SK-N-SH treated with all-trans-retinoic acid at 6 μM for 48 hours (cell line): ENCODE data around the gene NUP54.

Experiments
- ATAC-seq: fragments of 200-7000 bp; cut with Tn5 transposase; 3 replicates; pipeline ENCODE4 v1.9.1; 2020; ENCODE audit warnings: mild to moderate bottlenecking, moderate library complexity
- ARNTL ChIP-seq: fragments of 450-650 bp; formaldehyde crosslinking; IDR thresholded peaks from 2 replicates; pipeline ENCODE4 v1.5.0; 2020; ENCODE audit warnings: low read depth, mild to moderate bottlenecking, moderate library complexity, borderline replicate concordance
- BACH2 ChIP-seq: fragments of 250-450 bp; sonication (Bioruptor Pico); IDR thresholded peaks from 2 replicates; pipeline ENCODE4 v1.9.0; 2021; ENCODE audit warnings: mild to moderate bottlenecking, borderline replicate concordance
- CSDC2 ChIP-seq: fragments of 250-450 bp; sonication (Bioruptor Pico); IDR thresholded peaks from 2 replicates; pipeline ENCODE4 v1.5.0; 2020; ENCODE audit warnings: mild to moderate bottlenecking, moderate library complexity
- CSRNP3 ChIP-seq: fragments of 250-450 bp; sonication (Bioruptor Pico); IDR thresholded peaks from 2 replicates; pipeline ENCODE4 v1.5.1; 2021; ENCODE audit warnings: mild to moderate bottlenecking, moderate library complexity
- ESRRG ChIP-seq: fragments of 250-450 bp; sonication (Bioruptor Pico); IDR thresholded peaks from 2 replicates; pipeline ENCODE4 v1.6.1; 2021; ENCODE audit warnings: mild to moderate bottlenecking
- ISL1 ChIP-seq: fragments of 250-450 bp; sonication (Bioruptor Pico); IDR thresholded peaks from 2 replicates; pipeline ENCODE4 v2.1.2; 2022; ENCODE audit warnings: mild to moderate bottlenecking, moderate library complexity
- OSR1 ChIP-seq: fragments of 250-450 bp; sonication (Bioruptor Pico); IDR thresholded peaks from 2 replicates; pipeline ENCODE4 v1.8.0; 2022; ENCODE audit warnings: moderate library complexity, mild to moderate bottlenecking, inconsistent platforms
- POU6F1 ChIP-seq: fragments of 250-450 bp; sonication (Bioruptor Pico); IDR thresholded peaks from 2 replicates; pipeline ENCODE4 v1.8.0; 2021; ENCODE audit warnings: low read depth, mild to moderate bottlenecking, moderate library complexity, borderline replicate concordance
- PPARA ChIP-seq: fragments of 250-450 bp; sonication (Bioruptor Pico); IDR thresholded peaks from 2 replicates; pipeline ENCODE4 v1.5.0; 2020; ENCODE audit warnings: mild to moderate bottlenecking, borderline replicate concordance
- RARB ChIP-seq: fragments of 250-450 bp; sonication (Bioruptor Pico); IDR thresholded peaks from 2 replicates; pipeline ENCODE4 v1.8.0; 2021; ENCODE audit warnings: mild to moderate bottlenecking, moderate library complexity
- TCF4 ChIP-seq: fragments of 250-450 bp; sonication (Bioruptor Pico); IDR thresholded peaks from 2 replicates; pipeline ENCODE4 v1.8.0; 2021; ENCODE audit warnings: mild to moderate bottlenecking, moderate library complexity, borderline replicate concordance
- TOX ChIP-seq: fragments of 250-450 bp; sonication (Bioruptor Pico); IDR thresholded peaks from 2 replicates; pipeline ENCODE4 v1.8.0; 2021; ENCODE audit warnings: mild to moderate bottlenecking, moderate library complexity, borderline replicate concordance
- ZC3H10 ChIP-seq: fragments of 250-450 bp; sonication (Bioruptor Pico); IDR thresholded peaks from 2 replicates; pipeline ENCODE4 v1.5.1; 2021; ENCODE audit warnings: mild to moderate bottlenecking, moderate library complexity
- ZFP3 ChIP-seq: fragments of 250-450 bp; sonication (Bioruptor Pico); IDR thresholded peaks from 2 replicates; pipeline ENCODE4 v1.5.0; 2020; ENCODE audit warnings: mild to moderate bottlenecking, moderate library complexity
- ZNF70 ChIP-seq: fragments of 450-650 bp; formaldehyde crosslinking; IDR thresholded peaks from 2 replicates; pipeline ENCODE4 v1.5.0; 2020; ENCODE audit warnings: mild to moderate bottlenecking, moderate library complexity
- ZNF8 ChIP-seq: fragments of 450-650 bp; formaldehyde crosslinking; IDR thresholded peaks from 2 replicates; pipeline ENCODE4 v1.5.0; 2020; ENCODE audit warnings: mild to moderate bottlenecking, moderate library complexity
- TF ChIP-seq, protein P1 (sequence below): fragments of 250-450 bp; sonication (Bioruptor Pico); IDR thresholded peaks from 2 replicates; pipeline ENCODE4 v1.8.0; 2020; ENCODE audit warnings: mild to moderate bottlenecking, moderate library complexity, borderline replicate concordance
- TF ChIP-seq, protein P2 (sequence below): fragments of 250-450 bp; sonication (Bioruptor Pico); IDR thresholded peaks from 2 replicates; pipeline ENCODE4 v1.5.0; 2020; ENCODE audit warnings: mild to moderate bottlenecking, moderate library complexity
- TF ChIP-seq, protein P3 (sequence below): fragments of 250-450 bp; sonication (Bioruptor Pico); IDR thresholded peaks from 2 replicates; pipeline ENCODE4 v1.5.1; 2020; ENCODE audit warnings: low read depth, mild to moderate bottlenecking, moderate library complexity

Gene NUP54

GRCh38 chr4:76095568-76095967 is 52.6 kb downstream of the NUP54 start:
- TF ChIP-seq BACH2 (no peak), TCF4 (CRISPR knock-in tag) (no peak)
- ATAC-seq, result no peak

DNA sequence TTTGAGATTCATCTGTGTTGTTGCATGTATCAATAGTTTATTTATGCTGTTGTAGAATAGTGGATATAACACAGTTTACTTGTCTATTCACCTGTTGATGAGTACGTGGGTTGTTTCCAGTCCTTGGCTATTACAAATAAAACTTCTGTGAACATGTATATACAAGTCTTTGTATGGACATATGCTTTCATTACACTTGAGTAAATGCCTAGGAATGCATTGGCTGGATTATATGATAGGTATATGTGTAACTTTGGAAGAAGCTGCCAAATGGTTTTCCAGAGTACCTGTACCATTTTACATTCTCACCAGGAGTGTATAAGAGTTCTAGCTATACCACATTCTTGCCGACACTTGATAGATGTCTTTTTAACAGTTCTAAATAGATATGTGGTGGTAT is 57.1 kb downstream of the NUP54 start:
- TF ChIP-seq ZNF8 (CRISPR knock-in tag), result no peak
- TF ChIP-seq CSRNP3, result no peak
- no peak for TF ChIP-seq ZFP3
- TF ChIP-seq, protein P1, sequence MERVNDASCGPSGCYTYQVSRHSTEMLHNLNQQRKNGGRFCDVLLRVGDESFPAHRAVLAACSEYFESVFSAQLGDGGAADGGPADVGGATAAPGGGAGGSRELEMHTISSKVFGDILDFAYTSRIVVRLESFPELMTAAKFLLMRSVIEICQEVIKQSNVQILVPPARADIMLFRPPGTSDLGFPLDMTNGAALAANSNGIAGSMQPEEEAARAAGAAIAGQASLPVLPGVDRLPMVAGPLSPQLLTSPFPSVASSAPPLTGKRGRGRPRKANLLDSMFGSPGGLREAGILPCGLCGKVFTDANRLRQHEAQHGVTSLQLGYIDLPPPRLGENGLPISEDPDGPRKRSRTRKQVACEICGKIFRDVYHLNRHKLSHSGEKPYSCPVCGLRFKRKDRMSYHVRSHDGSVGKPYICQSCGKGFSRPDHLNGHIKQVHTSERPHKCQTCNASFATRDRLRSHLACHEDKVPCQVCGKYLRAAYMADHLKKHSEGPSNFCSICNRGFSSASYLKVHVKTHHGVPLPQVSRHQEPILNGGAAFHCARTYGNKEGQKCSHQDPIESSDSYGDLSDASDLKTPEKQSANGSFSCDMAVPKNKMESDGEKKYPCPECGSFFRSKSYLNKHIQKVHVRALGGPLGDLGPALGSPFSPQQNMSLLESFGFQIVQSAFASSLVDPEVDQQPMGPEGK (CRISPR knock-in tag), result no peak
- no peak for TF ChIP-seq ZC3H10 (CRISPR knock-in tag)
- no peak for TF ChIP-seq RARB (CRISPR knock-in tag)
- no peak for TF ChIP-seq POU6F1
- no peak for TF ChIP-seq CSDC2
- TF ChIP-seq, protein P2, sequence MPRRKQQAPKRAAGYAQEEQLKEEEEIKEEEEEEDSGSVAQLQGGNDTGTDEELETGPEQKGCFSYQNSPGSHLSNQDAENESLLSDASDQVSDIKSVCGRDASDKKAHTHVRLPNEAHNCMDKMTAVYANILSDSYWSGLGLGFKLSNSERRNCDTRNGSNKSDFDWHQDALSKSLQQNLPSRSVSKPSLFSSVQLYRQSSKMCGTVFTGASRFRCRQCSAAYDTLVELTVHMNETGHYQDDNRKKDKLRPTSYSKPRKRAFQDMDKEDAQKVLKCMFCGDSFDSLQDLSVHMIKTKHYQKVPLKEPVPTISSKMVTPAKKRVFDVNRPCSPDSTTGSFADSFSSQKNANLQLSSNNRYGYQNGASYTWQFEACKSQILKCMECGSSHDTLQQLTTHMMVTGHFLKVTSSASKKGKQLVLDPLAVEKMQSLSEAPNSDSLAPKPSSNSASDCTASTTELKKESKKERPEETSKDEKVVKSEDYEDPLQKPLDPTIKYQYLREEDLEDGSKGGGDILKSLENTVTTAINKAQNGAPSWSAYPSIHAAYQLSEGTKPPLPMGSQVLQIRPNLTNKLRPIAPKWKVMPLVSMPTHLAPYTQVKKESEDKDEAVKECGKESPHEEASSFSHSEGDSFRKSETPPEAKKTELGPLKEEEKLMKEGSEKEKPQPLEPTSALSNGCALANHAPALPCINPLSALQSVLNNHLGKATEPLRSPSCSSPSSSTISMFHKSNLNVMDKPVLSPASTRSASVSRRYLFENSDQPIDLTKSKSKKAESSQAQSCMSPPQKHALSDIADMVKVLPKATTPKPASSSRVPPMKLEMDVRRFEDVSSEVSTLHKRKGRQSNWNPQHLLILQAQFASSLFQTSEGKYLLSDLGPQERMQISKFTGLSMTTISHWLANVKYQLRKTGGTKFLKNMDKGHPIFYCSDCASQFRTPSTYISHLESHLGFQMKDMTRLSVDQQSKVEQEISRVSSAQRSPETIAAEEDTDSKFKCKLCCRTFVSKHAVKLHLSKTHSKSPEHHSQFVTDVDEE, result no peak
- no peak for TF ChIP-seq TCF4 (CRISPR knock-in tag)
- no peak for TF ChIP-seq ZNF70
- TF ChIP-seq ARNTL (CRISPR knock-in tag), result no peak
- no peak for ATAC-seq

- peak; percentile 76 for ATAC-seq
- TF ChIP-seq POU6F1 (no peak), ZC3H10 (CRISPR knock-in tag) (no peak), ISL1 (CRISPR knock-in tag) (peak; percentile 57), CSRNP3 (no peak)
- TF ChIP-seq, protein P3, sequence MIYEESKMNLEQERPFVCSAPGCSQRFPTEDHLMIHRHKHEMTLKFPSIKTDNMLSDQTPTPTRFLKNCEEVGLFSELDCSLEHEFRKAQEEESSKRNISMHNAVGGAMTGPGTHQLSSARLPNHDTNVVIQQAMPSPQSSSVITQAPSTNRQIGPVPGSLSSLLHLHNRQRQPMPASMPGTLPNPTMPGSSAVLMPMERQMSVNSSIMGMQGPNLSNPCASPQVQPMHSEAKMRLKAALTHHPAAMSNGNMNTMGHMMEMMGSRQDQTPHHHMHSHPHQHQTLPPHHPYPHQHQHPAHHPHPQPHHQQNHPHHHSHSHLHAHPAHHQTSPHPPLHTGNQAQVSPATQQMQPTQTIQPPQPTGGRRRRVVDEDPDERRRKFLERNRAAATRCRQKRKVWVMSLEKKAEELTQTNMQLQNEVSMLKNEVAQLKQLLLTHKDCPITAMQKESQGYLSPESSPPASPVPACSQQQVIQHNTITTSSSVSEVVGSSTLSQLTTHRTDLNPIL (CRISPR knock-in tag), result 0 out of 2 replicates have a peak, but pooled peaks have one; percentile 29
Observed at GRCh38 chr4:76090241-76090691, 57.9 kb downstream of the NUP54 start.

GRCh38 chr4:76088719-76089118 is 59.5 kb downstream of the NUP54 start:
- ATAC-seq, result no peak
- no peak for TF ChIP-seq PPARA (CRISPR knock-in tag)
- no peak for TF ChIP-seq CSDC2
- TF ChIP-seq ARNTL (CRISPR knock-in tag), result no peak
- no peak for TF ChIP-seq ESRRG (CRISPR knock-in tag)
- TF ChIP-seq, protein P3 (CRISPR knock-in tag), result no peak
- TF ChIP-seq ZFP3, result no peak
- TF ChIP-seq, protein P1 (CRISPR knock-in tag), result no peak
- TF ChIP-seq OSR1, result no peak
- no peak for TF ChIP-seq RARB (CRISPR knock-in tag)
- TF ChIP-seq TOX (CRISPR knock-in tag), result no peak
